Astrocyte (in vitro differentiated cells and primary cell): Measurements from ENCODE around the gene CACNA2D1. TPM values are rescaled to one million over a fixed set of nuclear protein-coding genes. Genes with fewer than 3 reads are reported as not detected.

Experiments
- DNase-seq: peaks from one replicate; pipeline ENCODE4 v3.0.0-alpha.2; 2010; ENCODE audit warnings: low read depth
- FAIRE-seq: peaks from 2 replicates; lab custom pipeline; 2011; peaks lifted over from hg19 to GRCh38; lab: Jason Lieb, UNC
- H2AFZ ChIP-seq: 2 replicates; pipeline ENCODE4 v1.6.0; 2012; ENCODE audit warnings: low read depth, low read length, inconsistent platforms
- H3K27ac ChIP-seq: 2 replicates; pipeline ENCODE4 v1.5.1; 2011; ENCODE audit warnings: low read depth, low read length, inconsistent platforms
- H3K27me3 ChIP-seq: 2 replicates; pipeline ENCODE4 v1.6.0; 2011; ENCODE audit warnings: low read length, inconsistent platforms; ENCODE audit not compliant: insufficient read depth
- H3K36me3 ChIP-seq: 2 replicates; pipeline ENCODE4 v1.5.1; 2011; ENCODE audit warnings: low read length, inconsistent platforms; ENCODE audit not compliant: insufficient read depth
- H3K4me1 ChIP-seq: 2 replicates; pipeline ENCODE4 v1.5.1; 2011; ENCODE audit warnings: low read length, inconsistent platforms; ENCODE audit not compliant: insufficient read depth
- H3K4me2 ChIP-seq: 2 replicates; pipeline ENCODE4 v1.6.0; 2012; ENCODE audit warnings: low read length, inconsistent platforms
- H3K4me3 ChIP-seq: 2 replicates; pipeline ENCODE4 v1.5.1; 2011; ENCODE audit warnings: low read depth, mild to moderate bottlenecking, low read length, inconsistent platforms; ENCODE audit not compliant: insufficient read depth
- H3K79me2 ChIP-seq: 2 replicates; pipeline ENCODE4 v1.6.0; 2012; ENCODE audit warnings: mild to moderate bottlenecking, low read length, inconsistent platforms; ENCODE audit not compliant: insufficient read depth
- H3K9ac ChIP-seq: 2 replicates; pipeline ENCODE4 v1.6.0; 2012; ENCODE audit warnings: mild to moderate bottlenecking, low read length, inconsistent platforms
- H3K9me3 ChIP-seq: 2 replicates; pipeline ENCODE4 v1.5.1; 2012; ENCODE audit warnings: low read depth, mild to moderate bottlenecking, low read length, inconsistent platforms; ENCODE audit not compliant: insufficient read depth
- H4K20me1 ChIP-seq: 2 replicates; pipeline ENCODE4 v1.6.0; 2012; ENCODE audit warnings: low read length, inconsistent platforms; ENCODE audit not compliant: insufficient read depth
- H3K27ac Mint-ChIP-seq: one replicate; pipeline ENCODE4 v1.8.0; 2021; ENCODE audit warnings: mild to moderate bottlenecking, mixed read lengths; ENCODE audit not compliant: unreplicated experiment
- H3K27me3 Mint-ChIP-seq: one replicate; pipeline ENCODE4 v1.8.0; 2021; ENCODE audit warnings: low read depth, mixed read lengths; ENCODE audit not compliant: unreplicated experiment
- H3K36me3 Mint-ChIP-seq: one replicate; pipeline ENCODE4 v1.8.0; 2021; ENCODE audit warnings: low read depth, mixed read lengths; ENCODE audit not compliant: unreplicated experiment
- H3K4me1 Mint-ChIP-seq: one replicate; pipeline ENCODE4 v1.8.0; 2021; ENCODE audit warnings: low read depth, mixed read lengths; ENCODE audit not compliant: unreplicated experiment
- H3K4me3 Mint-ChIP-seq: one replicate; pipeline ENCODE4 v1.8.0; 2021; ENCODE audit warnings: mild to moderate bottlenecking, moderate library complexity, mixed read lengths; ENCODE audit not compliant: unreplicated experiment
- H3K9me3 Mint-ChIP-seq: one replicate; pipeline ENCODE4 v1.8.0; 2021; ENCODE audit warnings: mild to moderate bottlenecking, mixed read lengths; ENCODE audit not compliant: unreplicated experiment
- EZH2 ChIP-seq: IDR thresholded peaks from 2 replicates; pipeline ENCODE4 v1.6.1; 2012; ENCODE audit warnings: mild to moderate bottlenecking, low read length, inconsistent platforms; ENCODE audit not compliant: insufficient read depth
- total RNA-seq: library from RNA; stranded (reverse); gene quantifications from 2 replicates; pipeline ENCODE4 v1.2.1, GENCODE V29; 2021
- TF ChIP-seq, protein P1 (sequence below): IDR thresholded peaks from 2 replicates; pipeline ENCODE4 v1.5.1; 2011; ENCODE audit warnings: low read depth, mild to moderate bottlenecking, inconsistent platforms, low read length, moderate library complexity; ENCODE audit not compliant: insufficient read depth

CACNA2D1 gene
- total RNA-seq, 1 donor from 2014 or later: 53.4 TPM

DNA sequence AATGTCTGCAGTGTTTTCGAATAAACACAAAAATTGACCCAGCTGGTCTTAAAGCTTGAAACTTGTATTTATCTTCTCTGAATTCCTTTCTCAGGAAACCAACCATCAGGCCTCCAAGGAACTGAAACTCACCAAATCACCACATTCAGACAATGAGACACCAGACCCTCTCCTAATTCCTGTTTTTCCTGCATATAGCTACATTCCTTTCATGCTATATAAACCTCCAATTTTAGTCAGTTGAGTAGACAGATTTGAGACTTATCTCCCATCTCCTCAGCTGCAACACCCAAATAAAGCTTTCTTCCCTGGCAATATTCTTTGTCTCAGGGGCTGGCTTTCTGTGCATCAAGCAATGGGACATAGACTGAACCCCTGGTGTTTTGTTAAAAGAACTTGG is 317.0 kb downstream of the CACNA2D1 start:
- Mint-ChIP-seq H3K4me1 (peaks cover 15% of the 10 kb centered on the region), H3K27ac (peak overlapping the region; percentile 82), H3K4me3 (no peak overlapping the region), H3K27me3 (no peaks in the 10 kb centered on the region), H3K36me3 (peaks cover 6% of the 10 kb centered on the region), H3K9me3 (no peaks in the 10 kb centered on the region)
- Histone ChIP-seq H4K20me1 (no peaks in the 10 kb centered on the region), H3K4me2 (no peak overlapping the region), H3K36me3 (no peaks in the 10 kb centered on the region), H3K9me3 (no peaks in the 10 kb centered on the region), H3K27me3 (no peaks in the 10 kb centered on the region), H3K9ac (no peak overlapping the region), H3K27ac (no peak overlapping the region), H3K4me1 (no peaks in the 10 kb centered on the region), H3K79me2 (no peaks in the 10 kb centered on the region), H3K4me3 (no peak overlapping the region), H2AFZ (no peak overlapping the region)
- DNase-seq (no peak), FAIRE-seq (no peak)
- TF ChIP-seq EZH2: no peak

GRCh38 chr7:82124445-82124844 is 319.1 kb downstream of the CACNA2D1 start:
- Histone ChIP-seq H3K36me3 (no peaks in the 10 kb centered on the region), H2AFZ (no peak overlapping the region), H4K20me1 (no peaks in the 10 kb centered on the region), H3K4me1 (no peaks in the 10 kb centered on the region), H3K4me2 (no peak overlapping the region), H3K79me2 (no peaks in the 10 kb centered on the region), H3K27me3 (no peaks in the 10 kb centered on the region), H3K27ac (no peak overlapping the region), H3K9ac (no peak overlapping the region), H3K9me3 (no peaks in the 10 kb centered on the region), H3K4me3 (no peak overlapping the region)
- FAIRE-seq (no peak), DNase-seq (no peak)
- no peaks in the 10 kb centered on the region for H3K9me3 Mint-ChIP-seq
- H3K36me3 Mint-ChIP-seq: peaks cover 9% of the 10 kb centered on the region
- H3K27ac Mint-ChIP-seq: no peak overlapping the region
- H3K4me3 Mint-ChIP-seq: no peak overlapping the region
- no peaks in the 10 kb centered on the region for H3K27me3 Mint-ChIP-seq
- H3K4me1 Mint-ChIP-seq: peaks cover 15% of the 10 kb centered on the region
- TF ChIP-seq EZH2: no peak
- TF ChIP-seq, protein P1, sequence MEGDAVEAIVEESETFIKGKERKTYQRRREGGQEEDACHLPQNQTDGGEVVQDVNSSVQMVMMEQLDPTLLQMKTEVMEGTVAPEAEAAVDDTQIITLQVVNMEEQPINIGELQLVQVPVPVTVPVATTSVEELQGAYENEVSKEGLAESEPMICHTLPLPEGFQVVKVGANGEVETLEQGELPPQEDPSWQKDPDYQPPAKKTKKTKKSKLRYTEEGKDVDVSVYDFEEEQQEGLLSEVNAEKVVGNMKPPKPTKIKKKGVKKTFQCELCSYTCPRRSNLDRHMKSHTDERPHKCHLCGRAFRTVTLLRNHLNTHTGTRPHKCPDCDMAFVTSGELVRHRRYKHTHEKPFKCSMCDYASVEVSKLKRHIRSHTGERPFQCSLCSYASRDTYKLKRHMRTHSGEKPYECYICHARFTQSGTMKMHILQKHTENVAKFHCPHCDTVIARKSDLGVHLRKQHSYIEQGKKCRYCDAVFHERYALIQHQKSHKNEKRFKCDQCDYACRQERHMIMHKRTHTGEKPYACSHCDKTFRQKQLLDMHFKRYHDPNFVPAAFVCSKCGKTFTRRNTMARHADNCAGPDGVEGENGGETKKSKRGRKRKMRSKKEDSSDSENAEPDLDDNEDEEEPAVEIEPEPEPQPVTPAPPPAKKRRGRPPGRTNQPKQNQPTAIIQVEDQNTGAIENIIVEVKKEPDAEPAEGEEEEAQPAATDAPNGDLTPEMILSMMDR: no peak

DNA sequence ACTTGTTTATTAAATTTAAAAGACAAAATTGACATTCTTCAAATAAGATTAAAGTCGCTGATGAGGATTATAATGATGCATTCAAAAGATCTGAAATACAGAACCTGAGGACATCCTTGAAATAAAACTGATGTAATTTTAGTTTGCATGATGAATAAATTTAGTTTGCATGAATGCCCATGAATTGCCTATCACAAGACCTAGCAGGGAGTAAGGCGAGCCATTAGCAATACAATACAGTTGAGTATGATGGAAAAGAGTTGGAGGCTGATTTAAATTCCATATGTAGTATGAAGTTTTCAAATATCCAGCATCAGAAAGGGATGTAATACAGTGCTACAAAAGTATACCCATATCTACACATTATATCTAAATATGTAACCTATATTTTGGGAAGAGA is 321.3 kb downstream of the CACNA2D1 start:
- TF ChIP-seq, protein P1: no peak
- no peak for TF ChIP-seq EZH2
- Histone ChIP-seq H3K4me3 (no peak overlapping the region), H3K36me3 (no peaks in the 10 kb centered on the region), H3K9me3 (no peaks in the 10 kb centered on the region), H3K4me2 (no peak overlapping the region), H3K27me3 (no peaks in the 10 kb centered on the region), H4K20me1 (no peaks in the 10 kb centered on the region), H3K79me2 (no peaks in the 10 kb centered on the region), H3K9ac (no peak overlapping the region), H2AFZ (no peak overlapping the region), H3K27ac (no peak overlapping the region), H3K4me1 (no peaks in the 10 kb centered on the region)
- Mint-ChIP-seq H3K4me3 (no peak overlapping the region), H3K4me1 (peaks cover 15% of the 10 kb centered on the region), H3K9me3 (no peaks in the 10 kb centered on the region), H3K27ac (no peak overlapping the region), H3K27me3 (no peaks in the 10 kb centered on the region), H3K36me3 (peaks cover 9% of the 10 kb centered on the region)
- FAIRE-seq (no peak), DNase-seq (no peak)
